ENCODE data around the gene DRAXIN.
"Not testable (repeated sequence)": the region's sequence is repeated elsewhere in the genome, so short reads cannot be mapped to it uniquely, and the experiment has no call there.

DRAXIN gene, protein sequence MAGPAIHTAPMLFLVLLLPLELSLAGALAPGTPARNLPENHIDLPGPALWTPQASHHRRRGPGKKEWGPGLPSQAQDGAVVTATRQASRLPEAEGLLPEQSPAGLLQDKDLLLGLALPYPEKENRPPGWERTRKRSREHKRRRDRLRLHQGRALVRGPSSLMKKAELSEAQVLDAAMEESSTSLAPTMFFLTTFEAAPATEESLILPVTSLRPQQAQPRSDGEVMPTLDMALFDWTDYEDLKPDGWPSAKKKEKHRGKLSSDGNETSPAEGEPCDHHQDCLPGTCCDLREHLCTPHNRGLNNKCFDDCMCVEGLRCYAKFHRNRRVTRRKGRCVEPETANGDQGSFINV

DNA sequence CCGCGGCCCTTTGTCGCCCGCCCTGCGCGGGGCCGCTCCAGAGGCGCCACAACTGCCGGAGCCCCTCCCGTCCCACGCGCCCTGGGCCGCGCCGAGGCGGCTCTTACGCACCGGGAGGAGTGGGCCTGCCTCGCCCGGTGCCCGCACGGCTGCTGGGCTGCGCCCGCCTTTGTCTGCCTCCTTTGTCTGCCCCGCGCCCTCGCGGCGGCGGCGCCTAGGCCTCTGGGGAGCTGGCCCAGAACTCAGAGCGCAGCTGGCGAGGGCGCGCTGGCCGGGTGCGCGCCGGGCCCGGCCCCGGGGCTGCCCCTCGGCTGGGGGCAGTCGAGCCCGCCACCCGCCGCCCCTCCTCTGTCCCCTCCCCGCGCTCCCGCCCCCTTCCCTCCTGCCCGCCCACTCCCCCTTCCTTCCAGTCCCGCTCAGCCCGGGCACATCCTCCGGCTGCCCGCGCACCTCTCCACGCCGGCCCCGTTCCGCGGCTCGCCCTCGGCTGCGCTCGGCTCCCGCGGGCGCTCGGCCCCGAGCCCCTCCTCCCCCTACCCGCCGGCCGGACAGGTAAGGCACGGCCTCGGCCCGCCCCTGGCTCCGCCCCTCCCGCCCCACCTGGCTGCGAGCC lies at the start of gene DRAXIN:
Gene DRAXIN, plus strand, starts transcription at position 409 of the 613 bp plus-strand sequence. CDS start 14,549 bp downstream, outside the sequence.
- no peak for DNase-seq (ENCODE audit: low read depth in 2 of 3, low spot score in 2 of 3)

- DNase-seq (ENCODE audit: low read depth in 2 of 3, low spot score in 2 of 3): no peak
These were observed 49.7 kb upstream of the DRAXIN start for GRCh38 chr1:11641776-11642305.

DNA sequence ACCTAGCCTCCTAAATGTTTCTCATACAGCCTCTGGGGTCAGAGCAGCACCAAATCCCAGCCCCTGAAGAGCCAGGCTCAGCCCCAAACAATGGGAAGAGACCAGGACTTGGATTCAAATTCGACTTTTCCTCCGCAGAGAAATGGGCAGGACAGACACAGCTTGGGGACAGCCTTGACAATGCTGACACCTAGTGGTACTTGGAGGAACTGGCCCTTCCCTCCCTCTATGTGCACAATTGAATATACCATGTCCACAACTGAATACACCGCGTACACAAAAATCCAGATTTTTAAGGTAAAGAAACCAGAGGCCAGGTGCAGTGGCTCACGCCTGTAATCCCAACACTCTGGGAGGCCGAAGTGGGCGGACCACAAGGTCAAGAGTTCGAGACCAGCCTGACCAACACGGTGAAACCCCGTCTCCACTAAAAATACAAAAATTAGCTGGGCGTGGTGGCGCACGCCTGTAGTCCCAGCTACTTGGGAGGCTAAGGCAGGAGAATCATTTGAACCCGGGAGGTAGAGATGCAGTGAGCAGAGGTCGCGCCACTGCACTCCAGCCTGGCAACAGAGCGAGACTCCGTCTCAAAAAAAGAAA lies 49.0 kb upstream of the DRAXIN start:
- not testable (repeated sequence) for DNase-seq (ENCODE audit: low read depth in 2 of 3, low spot score in 2 of 3)

GRCh38 chr1:11643782-11644181 lies 47.7 kb upstream of the DRAXIN start:
- DNase-seq (ENCODE audit: low read depth in 2 of 3, low spot score in 2 of 3): no peak

DNA sequence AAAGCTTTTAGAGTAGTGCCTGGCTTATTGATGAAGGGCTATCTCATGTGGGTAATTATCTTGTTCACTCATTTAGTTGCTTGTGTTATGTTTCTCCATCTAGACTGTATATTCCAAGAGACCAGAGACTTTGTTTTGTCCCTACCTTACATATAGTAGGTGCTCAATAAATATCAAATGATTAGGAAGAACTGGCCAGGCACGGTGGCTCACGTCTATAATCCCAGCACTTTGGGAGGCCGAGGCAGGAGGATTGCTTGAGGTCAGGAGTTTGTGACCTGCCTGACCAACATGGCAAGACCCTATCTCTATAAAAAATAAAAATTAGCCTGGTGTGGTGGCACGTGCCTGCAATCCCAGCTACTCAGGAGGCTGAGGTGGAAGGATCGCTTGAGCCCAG lies 46.2 kb upstream of the DRAXIN start:
- DNase-seq (ENCODE audit: low read depth in 2 of 3, low spot score in 2 of 3): no peak

- DNase-seq (ENCODE audit: low read depth in 2 of 3, low spot score in 2 of 3): peak; percentile 54 to 70 (median 68)
These were observed 45.7 kb upstream of the DRAXIN start for GRCh38 chr1:11645670-11646265.

DNA sequence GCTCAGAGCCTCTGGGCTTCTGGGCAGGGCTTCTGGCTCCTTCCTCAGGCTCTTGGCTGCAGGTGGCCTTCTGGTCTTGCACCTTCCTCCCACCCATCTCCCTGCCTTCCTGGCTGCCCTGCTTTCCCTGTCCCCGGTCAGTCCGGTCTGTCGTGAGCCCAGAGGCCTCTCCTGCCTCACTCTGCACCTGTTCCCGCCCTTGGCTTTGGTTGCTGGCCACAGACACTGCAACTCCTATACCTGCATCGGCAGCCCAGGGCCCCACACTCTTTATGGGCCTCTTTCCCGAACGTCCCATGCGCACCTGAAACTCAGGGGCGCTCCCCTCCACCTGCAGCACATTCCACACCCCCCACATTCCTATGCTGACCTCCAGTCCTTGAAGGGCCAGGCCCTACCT lies 45.2 kb upstream of the DRAXIN start:
- no peak for DNase-seq (ENCODE audit: low read depth in 2 of 3, low spot score in 2 of 3)

DNA sequence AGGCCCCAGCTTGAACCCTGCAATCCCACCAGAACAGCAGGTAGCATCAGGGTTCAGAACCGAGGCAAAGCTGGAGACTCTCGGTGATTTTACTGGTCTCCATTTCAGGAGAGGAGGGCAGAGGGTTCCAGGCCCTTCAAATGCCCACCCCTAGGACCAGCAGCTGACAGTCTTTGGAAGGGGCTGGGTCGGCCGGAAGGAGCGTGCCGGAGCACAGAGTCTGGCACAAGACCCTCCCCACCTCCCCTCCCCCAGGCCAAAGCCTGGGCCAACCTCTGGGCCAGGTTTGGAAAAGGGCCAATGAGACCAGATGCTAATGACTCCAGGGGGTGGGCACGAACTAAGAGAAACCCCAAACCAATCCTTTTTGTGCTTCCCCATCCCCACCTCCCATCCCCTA lies 44.2 kb upstream of the DRAXIN start:
- DNase-seq (ENCODE audit: low read depth in 2 of 3, low spot score in 2 of 3): no peak

DNA sequence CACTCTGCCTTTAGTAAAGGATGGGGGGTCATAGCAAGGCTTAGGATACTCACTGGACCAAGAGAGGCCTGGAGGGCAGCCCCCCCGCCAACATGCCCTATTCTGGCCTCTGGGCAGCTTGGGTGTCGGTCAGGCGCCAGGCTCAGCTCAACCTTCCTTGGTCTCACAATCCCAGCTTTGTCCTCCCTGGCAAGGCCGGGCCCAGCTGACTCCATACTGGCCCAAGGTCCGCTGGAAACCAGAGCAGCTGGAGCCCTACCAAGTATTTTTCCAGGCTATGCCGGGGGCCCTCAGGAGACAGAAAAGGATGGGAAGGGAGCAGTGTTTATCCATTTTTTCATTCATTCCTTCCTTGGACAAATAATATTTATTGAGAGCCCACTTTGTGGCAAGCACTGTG lies 43.5 kb upstream of the DRAXIN start:
- no peak for DNase-seq (ENCODE audit: low read depth in 2 of 3, low spot score in 2 of 3)

DNA sequence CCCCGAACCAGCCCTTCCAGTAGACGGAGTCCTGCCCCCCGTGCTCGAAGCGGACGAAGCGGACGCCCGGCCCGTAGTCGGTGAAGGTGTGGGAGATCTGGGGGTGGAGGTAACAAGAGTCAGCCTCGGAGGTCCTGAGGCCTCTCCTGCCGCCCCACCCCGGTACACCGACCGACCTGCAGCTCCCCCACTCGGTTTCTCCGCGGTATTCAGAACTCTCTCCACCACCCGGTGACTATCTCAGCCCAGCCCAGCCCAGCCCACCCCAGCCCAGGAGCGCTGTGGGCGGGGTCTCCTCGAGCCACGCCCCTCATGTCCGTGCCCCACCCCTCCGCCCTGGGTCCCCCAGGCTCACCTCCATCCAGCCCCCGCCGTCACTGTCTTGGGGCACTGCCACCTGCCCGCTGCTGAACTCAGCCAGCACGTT lies 42.8 kb upstream of the DRAXIN start:
- DNase-seq (ENCODE audit: low read depth in 2 of 3, low spot score in 2 of 3): no peak

DNA sequence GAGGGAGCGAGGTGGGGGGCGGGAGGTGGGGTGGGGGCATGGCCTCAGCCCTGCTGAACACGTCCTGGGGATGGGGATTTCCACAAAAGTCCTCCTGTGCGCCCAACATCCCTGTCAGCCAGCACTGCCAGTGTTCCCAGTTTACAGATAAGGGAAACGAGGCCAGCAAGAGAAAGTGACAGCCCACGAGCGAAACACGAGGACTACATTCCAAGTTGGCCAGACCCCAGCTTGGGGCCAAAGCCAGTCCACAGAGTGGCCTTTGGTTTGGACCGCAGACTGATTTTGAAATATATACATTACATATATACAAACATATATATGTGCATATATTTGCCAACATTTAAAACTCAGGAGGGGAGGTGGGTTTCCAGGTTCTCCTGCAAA lies 42.3 kb upstream of the DRAXIN start:
- DNase-seq (ENCODE audit: low read depth in 2 of 3, low spot score in 2 of 3): no peak

DNA sequence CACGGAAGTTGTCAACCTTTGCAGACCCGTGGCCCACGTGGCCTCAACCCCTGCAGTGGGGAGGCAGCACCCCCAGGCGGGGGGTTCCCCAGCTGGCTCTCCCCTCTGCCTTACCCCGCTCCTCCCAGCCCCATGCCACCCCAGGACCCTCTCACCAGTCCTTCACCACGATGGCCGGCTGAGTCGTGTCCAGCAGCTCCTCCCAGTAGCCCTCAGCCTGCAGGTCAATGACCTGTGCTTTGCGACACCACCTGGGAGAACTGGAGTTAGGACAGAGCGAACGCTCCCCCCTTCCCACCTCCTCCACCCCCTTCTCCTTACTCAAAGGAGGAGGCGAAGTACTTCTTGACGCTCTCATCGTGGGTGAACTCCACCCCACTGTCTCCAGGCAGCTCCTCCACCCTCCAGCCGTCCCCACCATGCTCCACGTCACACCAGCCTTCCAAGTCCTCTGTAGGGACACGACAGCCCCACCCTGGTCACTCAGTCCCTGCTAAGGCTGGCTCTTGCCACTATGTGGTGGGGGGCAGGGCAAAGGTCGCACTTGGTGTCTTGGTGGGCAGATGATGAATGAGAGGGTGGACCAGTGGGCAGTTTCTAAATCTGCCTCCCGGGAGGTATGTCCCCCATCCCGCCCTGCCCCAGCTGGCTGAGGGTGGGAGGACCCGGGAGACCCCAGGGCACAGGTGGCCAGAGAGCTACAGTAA lies 41.7 kb upstream of the DRAXIN start:
- no peak for DNase-seq (ENCODE audit: low read depth in 2 of 3, low spot score in 2 of 3)

DNA sequence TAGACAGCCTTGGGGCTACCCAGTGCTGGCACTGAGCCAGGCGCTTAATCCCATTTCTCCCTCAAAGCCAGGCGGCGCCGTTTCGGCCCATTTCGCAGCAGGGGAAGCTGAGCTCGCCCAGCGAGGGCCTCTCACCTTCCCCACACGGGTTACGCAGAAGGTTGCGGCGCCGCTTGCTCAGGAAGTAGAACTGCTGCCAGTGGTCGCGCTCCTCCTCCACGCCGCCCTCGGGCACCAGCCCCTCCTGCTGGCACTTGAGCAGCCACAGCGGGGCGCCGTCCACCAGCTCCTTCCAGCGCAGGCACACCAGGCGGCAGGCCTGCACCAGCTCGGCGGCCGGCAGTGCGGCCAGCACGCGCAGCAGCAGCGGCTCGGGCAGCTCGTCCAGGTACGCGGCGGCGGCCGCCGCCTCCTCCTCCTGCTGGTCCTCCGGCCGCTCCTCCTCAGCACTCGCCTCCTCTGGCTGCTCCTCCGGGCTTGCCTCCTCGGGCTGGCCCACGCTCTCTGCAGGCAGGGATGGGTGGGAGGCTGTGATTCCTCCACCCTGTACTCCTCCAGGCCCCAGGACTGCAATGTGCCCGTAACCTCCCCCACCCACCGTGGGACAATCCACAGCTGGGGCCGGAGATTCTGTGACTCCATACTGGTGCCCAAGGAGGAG lies 41.0 kb upstream of the DRAXIN start:
- DNase-seq (ENCODE audit: low read depth in 2 of 3, low spot score in 2 of 3): peak; percentile 51 to 70 (median 66)

DNA sequence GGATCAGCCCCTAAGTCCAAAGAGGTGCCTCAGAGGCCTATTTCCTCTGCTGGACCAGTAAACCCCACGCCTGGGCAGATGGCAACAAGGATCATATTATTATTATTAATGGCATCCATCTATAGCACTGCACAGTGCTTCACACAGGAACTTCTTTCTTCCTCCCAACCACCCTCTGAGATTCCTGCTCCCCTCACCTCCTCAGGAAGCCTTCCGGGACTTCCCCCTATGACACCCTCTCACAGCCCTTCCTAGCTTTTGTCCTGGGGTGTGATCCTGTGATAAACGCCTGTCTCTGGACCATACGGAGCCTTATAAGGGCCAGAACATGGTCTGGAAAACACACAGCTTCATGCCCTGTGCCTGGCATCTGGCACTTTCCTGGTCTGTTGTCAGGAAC lies 40.5 kb upstream of the DRAXIN start:
- DNase-seq (ENCODE audit: low read depth in 2 of 3, low spot score in 2 of 3): no peak

DNA sequence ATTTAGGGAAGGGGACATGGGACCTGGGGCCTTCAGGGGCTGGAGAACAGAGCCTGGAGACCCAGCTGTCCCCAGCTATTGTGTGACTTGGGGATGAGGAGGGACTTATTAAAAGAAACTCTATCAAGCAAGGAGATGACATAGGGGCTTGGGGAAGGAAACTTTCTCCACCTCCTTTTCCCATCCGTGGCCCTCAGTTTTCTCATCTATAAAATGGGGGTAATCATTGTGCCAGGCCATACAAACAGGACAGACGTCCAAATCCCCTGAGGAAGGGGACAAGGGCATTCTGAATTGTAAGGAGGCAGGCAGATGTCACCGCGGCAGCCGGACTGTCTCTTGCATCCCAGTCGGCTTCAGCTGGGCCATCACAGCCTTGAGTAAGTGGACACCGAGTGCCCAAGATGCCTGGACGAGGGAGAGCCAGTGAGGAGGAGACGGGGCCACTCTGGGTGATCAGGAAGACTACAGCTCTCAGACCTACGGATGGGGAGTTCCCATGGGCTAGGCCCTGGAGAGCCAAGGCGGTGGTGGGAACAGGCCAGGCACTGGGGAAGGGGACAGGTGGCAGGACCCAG lies 39.2 kb upstream of the DRAXIN start:
- DNase-seq (ENCODE audit: low read depth in 2 of 3, low spot score in 2 of 3): no peak

GRCh38 chr1:11653101-11653860 lies 38.2 kb upstream of the DRAXIN start:
- DNase-seq (ENCODE audit: low read depth in 2 of 3, low spot score in 2 of 3): no peak

DNA sequence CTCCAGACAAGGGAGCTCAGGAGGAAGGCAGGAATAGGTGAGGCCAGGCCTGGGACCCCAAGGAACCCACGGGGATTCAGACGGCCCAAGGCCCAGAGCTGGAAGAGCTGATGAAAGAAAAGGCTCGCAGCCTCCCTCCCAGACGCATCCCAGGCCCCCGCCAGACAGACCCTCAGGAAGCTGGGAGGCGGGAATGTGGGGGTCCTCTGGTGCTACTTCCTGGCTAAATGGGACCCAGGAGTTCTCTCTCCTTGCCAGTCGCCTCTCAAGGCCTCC lies 37.7 kb upstream of the DRAXIN start:
- no peak for DNase-seq (ENCODE audit: low read depth in 2 of 3, low spot score in 2 of 3)

- peak in 1 of 3 experiments; percentile 38 for DNase-seq (ENCODE audit: low read depth in 2 of 3, low spot score in 2 of 3)
These were observed 37.2 kb upstream of the DRAXIN start, which contains the start of the genes FBXO2 and FBXO44 for GRCh38 chr1:11654137-11654938. TSS of gene FBXO2 (minus strand) at chr1:11654429. CDS start at chr1:11654340, 89 bp downstream. TSS of gene FBXO44 (plus strand) at chr1:11654877. CDS start at chr1:11655836, 959 bp downstream.
